EL (cell line): ENCODE results near the gene SHISAL2A.

Experiments
- DNase-seq: peaks from one replicate; pipeline ENCODE4 v3.0.0-alpha.2; 2016

The SHISAL2A gene

GRCh38 chr1:52662645-52663313, 29.8 kb downstream of the SHISAL2A start:
- DNase-seq, result peak; percentile 85

GRCh38 chr1:52663716-52664115, 30.7 kb downstream of the SHISAL2A start:
- no peak for DNase-seq

- DNase-seq, result no peak
Measured at GRCh38 chr1:52665006-52665941, 32.3 kb downstream of the SHISAL2A start.

GRCh38 chr1:52667290-52667689, 34.3 kb downstream of the SHISAL2A start:
- no peak for DNase-seq

- no peak for DNase-seq
Measured at GRCh38 chr1:52667984-52668383, 35.0 kb downstream of the SHISAL2A start.

GRCh38 chr1:52668711-52669110, 35.7 kb downstream of the SHISAL2A start:
- DNase-seq, result peak; percentile 63

- DNase-seq, result peak; percentile 77
Measured at GRCh38 chr1:52669696-52670095, 36.7 kb downstream of the SHISAL2A start.

DNA sequence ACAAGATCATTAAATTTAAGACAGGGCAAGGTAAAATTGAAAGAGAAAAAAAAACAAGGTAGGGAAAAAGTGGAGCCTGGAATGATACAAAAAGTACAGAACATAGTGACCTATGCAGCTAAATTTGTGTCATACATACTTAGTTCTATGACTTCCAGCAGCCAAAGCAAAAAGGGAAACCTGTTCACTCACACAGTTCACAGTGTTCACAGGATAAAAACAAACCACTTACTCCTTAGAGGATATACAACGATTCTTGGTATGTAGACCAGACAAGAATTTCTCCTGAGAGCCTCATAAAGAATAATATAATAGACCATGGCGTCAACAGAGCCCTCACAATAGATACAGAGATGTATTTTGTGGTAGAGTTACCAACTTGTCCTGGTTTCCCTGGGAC, 37.6 kb downstream of the SHISAL2A start:
- DNase-seq, result no peak

DNA sequence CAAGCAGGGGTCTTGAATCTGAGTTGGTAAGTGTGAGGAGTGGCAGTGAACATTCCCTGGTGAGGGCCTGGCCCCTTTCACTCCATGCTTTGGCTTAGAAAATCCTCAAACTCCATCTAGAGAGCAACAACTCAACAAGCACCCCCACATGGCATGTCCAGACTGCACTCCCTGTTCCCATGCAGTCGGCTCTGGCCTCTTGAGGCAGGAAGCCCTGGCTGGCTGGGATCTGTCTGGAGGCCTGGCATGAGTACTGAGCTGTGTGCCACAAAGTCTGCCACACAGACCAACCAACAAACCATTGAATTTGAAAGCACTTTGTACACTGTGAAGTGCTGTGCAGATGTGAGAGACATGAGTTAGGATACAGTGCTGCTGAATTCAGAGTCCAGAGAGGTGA, 40.0 kb downstream of the SHISAL2A start:
- DNase-seq, result no peak

GRCh38 chr1:52673513-52673912, 40.5 kb downstream of the SHISAL2A start:
- DNase-seq, result no peak

GRCh38 chr1:52674497-52675384, 41.8 kb downstream of the SHISAL2A start:
- DNase-seq, result no peak

- DNase-seq, result no peak
Measured at GRCh38 chr1:52676249-52676903, 43.4 kb downstream of the SHISAL2A start.

GRCh38 chr1:52677076-52677806, 44.3 kb downstream of the SHISAL2A start:
- DNase-seq, result no peak

GRCh38 chr1:52679048-52679447, 46.1 kb downstream of the SHISAL2A start:
- DNase-seq, result no peak

DNA sequence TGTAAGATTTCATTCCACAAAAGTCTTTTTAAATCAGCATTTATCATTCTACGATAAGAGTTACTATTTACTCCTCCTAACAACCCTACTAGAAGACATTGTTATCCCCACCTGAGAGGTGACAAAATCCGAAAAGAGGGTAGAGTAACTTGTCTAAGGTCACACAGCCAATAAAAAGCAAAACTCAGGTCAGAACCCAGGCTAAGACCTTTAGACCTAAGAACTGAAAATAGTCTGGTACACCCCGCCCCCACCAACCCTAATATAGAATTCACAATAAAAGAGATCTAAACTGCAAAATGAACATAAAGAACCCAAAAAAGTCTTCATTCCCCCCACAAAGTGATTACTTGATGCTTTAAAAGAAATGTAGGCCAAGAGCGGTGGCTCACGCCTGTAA, 46.5 kb downstream of the SHISAL2A start:
- no peak for DNase-seq

DNA sequence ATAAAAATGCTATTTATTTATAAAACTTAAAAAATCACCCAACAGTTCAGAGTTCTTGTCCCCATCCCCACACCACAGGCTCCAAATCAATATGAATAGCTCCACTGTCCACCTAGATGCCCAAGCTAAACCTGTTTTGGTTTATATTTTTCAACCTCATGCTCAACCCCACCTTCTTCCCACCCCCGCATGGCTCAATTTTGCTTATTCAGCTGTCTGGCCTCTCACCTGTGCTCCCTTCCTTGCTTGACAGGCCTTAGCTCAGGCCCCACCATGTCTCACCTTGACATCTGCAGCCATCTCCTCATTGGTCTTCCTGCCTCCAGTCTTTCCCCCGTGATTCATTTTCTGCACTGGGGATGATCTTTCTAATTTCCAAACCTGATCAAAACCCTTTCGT, 47.4 kb downstream of the SHISAL2A start:
- DNase-seq, result no peak

GRCh38 chr1:52681136-52681535, 48.2 kb downstream of the SHISAL2A start:
- no peak for DNase-seq

DNA sequence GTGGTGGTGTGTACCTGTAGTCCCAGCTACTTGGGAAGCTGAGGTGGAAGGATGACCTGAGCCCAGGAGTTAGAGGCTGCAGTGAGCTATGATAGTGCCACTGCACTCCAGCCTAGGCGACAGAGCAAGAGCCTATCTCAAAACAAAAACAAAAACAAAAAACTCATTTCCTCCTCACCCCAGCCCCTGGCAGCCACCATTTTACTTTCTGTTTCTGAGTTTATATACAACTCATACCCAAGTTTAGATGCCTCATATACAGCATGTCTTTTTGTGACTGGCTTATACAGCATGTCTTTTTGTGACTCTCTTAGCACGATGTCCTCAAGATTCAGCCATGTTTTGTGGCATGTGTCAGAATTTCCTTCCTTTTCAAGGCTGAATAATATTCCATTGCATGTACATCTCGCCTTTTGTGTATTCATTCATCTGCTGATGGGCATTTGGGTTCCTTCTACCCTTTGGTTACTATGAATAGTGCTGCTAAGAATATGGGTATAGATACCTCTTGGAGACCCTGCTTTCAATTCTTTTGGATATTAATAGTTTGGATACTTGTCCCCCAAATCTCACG, 50.5 kb downstream of the SHISAL2A start:
- no peak for DNase-seq

DNA sequence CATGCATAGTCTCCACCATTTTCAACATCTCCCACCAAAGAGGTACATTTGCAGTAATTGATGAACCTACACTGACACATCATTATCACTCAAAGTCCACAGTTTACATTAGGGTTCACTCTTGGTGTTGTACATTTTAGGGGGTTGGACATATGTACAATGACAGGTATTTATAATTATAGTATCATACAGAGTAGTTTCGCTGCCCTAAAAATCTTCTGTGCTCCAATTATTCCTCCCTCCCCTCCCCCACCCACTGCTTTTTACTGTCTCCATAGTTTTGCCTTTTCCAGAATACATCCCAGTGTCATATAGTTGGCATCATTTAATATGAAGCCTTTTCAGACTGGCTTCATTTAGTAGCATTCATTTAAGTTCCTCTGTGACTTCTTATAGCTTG, 51.6 kb downstream of the SHISAL2A start:
- no peak for DNase-seq

- DNase-seq, result peak; percentile 62
Measured at GRCh38 chr1:52686261-52686751, 53.3 kb downstream of the SHISAL2A start.

DNA sequence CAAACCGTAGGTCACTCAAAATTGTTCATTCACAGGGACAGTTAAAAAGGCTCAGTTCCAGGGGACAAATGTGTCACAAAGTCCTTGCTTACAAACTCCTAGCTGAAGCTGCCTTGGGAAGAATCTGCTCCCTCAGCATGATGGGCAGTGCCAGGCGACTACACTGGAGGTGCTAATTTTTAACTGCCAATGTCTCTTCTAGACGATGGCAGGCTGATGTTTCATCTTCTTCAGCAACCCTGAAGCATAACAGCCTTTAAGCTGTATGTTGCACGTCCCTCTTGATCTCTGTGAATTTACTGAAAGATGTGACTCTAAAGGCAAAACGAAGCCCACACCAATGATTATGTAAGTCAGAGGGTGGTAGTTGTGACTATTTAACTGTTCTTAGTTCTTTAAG, 53.9 kb downstream of the SHISAL2A start:
- no peak for DNase-seq
